ENCODE results near the gene PIRT.

DNA sequence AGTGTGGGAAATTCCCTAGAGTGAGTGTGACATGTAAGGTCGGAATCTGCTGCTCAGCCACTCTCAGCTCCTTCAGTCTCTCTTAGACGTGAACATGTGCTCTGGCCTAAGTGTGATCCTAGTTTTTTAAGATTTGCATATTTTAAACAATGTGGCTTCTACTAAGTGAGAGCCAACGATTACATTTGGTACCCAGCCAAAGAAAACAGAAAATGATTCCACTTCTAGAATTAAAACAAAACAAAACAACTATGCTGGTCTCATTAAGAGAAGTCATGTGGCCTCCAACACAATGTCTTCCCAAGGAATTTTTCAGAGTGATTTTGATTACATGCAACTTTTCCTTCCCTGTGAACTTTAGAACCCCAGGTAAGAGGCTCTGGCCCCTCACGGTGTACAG lies 44.1 kb downstream of the PIRT start:
- TF ChIP-seq CTCF (IDR thresholded peaks at IDR 0.05; ENCODE audit: low read length) (no peak), EZH2 (IDR thresholded peaks at IDR 0.05; ENCODE audit: borderline replicate concordance, low read length) (no peak)
